ENCODE measurements around the gene URAD.
"Not testable (repeated sequence)": the region's sequence is repeated elsewhere in the genome, so short reads cannot be mapped to it uniquely, and the experiment has no call there.

The URAD gene

GRCh38 chr13:27988520-27988919 is at the start of gene URAD:
Gene URAD, minus strand, starts transcription at chr13:27988693. Its CDS starts 56 bp downstream, at chr13:27988637.
- H3K4me3 ChIP-seq (replicated peaks; ENCODE audit: low read depth, low read length) = no peak within 1 kb of the TSS
- DNase-seq (ENCODE audit: low read depth) = no peak
- TF ChIP-seq CTCF (IDR thresholded peaks at IDR 0.05; ENCODE audit: low read length, missing control alignments) = no peak

GRCh38 chr13:28037399-28037798 is 48.9 kb upstream of the URAD start:
- no peak overlapping the region for H3K4me3 ChIP-seq (replicated peaks; ENCODE audit: low read depth, low read length)
- TF ChIP-seq CTCF (IDR thresholded peaks at IDR 0.05; ENCODE audit: low read length, missing control alignments) = no peak
- no peak for DNase-seq (ENCODE audit: low read depth)

- no peak overlapping the region for H3K4me3 ChIP-seq (replicated peaks; ENCODE audit: low read depth, low read length)
- TF ChIP-seq CTCF (IDR thresholded peaks at IDR 0.05; ENCODE audit: low read length, missing control alignments) = no peak
- no peak for DNase-seq (ENCODE audit: low read depth)
Observed at GRCh38 chr13:28035146-28035782, 46.8 kb upstream of the URAD start.

- H3K4me3 ChIP-seq (replicated peaks; ENCODE audit: low read depth, low read length) = no peak overlapping the region
- no peak for TF ChIP-seq CTCF (IDR thresholded peaks at IDR 0.05; ENCODE audit: low read length, missing control alignments)
- no peak for DNase-seq (ENCODE audit: low read depth)
Observed at GRCh38 chr13:28033894-28034655, 45.6 kb upstream of the URAD start.

- not testable (repeated sequence) for H3K4me3 ChIP-seq (replicated peaks; ENCODE audit: low read depth, low read length); DNase-seq (ENCODE audit: low read depth)
Observed at GRCh38 chr13:28032438-28032837, 43.9 kb upstream of the URAD start.

- H3K4me3 ChIP-seq (replicated peaks; ENCODE audit: low read depth, low read length) = no peak overlapping the region
- no peak for DNase-seq (ENCODE audit: low read depth)
- no peak for TF ChIP-seq CTCF (IDR thresholded peaks at IDR 0.05; ENCODE audit: low read length, missing control alignments)
Observed at GRCh38 chr13:28031896-28032288, 43.4 kb upstream of the URAD start.

- TF ChIP-seq CTCF (IDR thresholded peaks at IDR 0.05; ENCODE audit: low read length, missing control alignments) = no peak
- no peak for DNase-seq (ENCODE audit: low read depth)
- H3K4me3 ChIP-seq (replicated peaks; ENCODE audit: low read depth, low read length) = no peak overlapping the region
Observed at GRCh38 chr13:28031220-28031895, 42.9 kb upstream of the URAD start.
